HEK293 (cell line): ENCODE results near the gene UGCG.

Experiments used
- SP2 ChIP-seq: fragments of 450-650 bp; formaldehyde crosslinking; IDR thresholded peaks from 2 replicates; pipeline ENCODE4 v1.5.1; 2016; ENCODE audit warnings: missing biosample characterization, missing genetic modification characterization
- ZBTB21 ChIP-seq: fragments of 450-650 bp; formaldehyde crosslinking; IDR thresholded peaks from 2 replicates; pipeline ENCODE4 v1.5.1; 2017; ENCODE audit warnings: missing biosample characterization, missing genetic modification characterization
- ZIC2 ChIP-seq: fragments of 450-650 bp; formaldehyde crosslinking; IDR thresholded peaks from 2 replicates; pipeline ENCODE4 v1.5.1; 2016; ENCODE audit warnings: missing biosample characterization, missing genetic modification characterization
- ZNF114 ChIP-seq: fragments of 450-650 bp; formaldehyde crosslinking; IDR thresholded peaks from 2 replicates; pipeline ENCODE4 v1.5.0; 2017; ENCODE audit warnings: missing biosample characterization, missing genetic modification characterization
- ZNF426 ChIP-seq: fragments of 450-650 bp; formaldehyde crosslinking; IDR thresholded peaks from 2 replicates; pipeline ENCODE4 v1.5.1; 2017; ENCODE audit warnings: missing biosample characterization, missing genetic modification characterization, mild to moderate bottlenecking, inconsistent platforms, moderate library complexity
- ZNF549 ChIP-seq: fragments of 450-650 bp; IDR thresholded peaks from 2 replicates; pipeline ENCODE4 v1.5.1; 2018; ENCODE audit warnings: missing biosample characterization, missing genetic modification characterization, mild to moderate bottlenecking, inconsistent platforms, moderate library complexity
- ZNF558 ChIP-seq: fragments of 450-650 bp; formaldehyde crosslinking; IDR thresholded peaks from 2 replicates; pipeline ENCODE4 v1.5.1; 2016; ENCODE audit warnings: missing biosample characterization, missing genetic modification characterization
- TF ChIP-seq, protein P1 (sequence below): fragments of 450-650 bp; formaldehyde crosslinking; IDR thresholded peaks from 2 replicates; pipeline ENCODE4 v1.5.1; 2016; ENCODE audit warnings: missing biosample characterization, missing genetic modification characterization

DNA sequence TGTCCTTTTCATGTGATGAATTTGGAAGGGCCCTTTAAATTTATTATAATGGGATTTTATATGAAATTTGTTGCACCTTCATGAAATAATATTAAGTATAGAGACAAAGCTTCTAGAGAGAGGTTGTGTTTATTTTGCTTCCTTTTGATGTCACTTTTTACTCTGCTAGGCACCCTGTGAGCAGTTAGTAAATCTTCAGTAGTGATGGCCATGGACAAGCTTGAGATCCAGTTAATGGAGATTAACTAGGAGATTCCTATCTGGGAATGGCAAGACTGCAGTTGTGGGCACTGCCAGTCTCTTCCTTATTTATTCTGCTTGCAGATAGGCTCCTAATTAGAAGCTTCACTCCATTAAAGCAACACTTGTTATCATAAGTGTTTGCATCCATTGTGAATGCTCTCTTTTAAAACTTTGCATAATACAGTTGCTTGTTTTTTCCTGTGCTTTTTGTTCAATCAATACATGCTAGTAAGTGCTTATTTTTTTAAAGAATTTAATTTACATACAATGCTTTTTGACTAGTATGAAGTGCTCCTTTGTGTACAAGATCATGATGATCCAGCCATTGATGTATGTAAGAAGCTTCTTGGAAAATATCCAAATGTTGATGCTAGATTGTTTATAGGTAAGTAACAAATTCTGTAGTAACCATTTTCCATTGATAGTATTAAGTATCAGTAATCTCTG, 25.9 kb downstream of the UGCG start:
- TF ChIP-seq, protein P1, sequence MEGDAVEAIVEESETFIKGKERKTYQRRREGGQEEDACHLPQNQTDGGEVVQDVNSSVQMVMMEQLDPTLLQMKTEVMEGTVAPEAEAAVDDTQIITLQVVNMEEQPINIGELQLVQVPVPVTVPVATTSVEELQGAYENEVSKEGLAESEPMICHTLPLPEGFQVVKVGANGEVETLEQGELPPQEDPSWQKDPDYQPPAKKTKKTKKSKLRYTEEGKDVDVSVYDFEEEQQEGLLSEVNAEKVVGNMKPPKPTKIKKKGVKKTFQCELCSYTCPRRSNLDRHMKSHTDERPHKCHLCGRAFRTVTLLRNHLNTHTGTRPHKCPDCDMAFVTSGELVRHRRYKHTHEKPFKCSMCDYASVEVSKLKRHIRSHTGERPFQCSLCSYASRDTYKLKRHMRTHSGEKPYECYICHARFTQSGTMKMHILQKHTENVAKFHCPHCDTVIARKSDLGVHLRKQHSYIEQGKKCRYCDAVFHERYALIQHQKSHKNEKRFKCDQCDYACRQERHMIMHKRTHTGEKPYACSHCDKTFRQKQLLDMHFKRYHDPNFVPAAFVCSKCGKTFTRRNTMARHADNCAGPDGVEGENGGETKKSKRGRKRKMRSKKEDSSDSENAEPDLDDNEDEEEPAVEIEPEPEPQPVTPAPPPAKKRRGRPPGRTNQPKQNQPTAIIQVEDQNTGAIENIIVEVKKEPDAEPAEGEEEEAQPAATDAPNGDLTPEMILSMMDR (tag by site-specific recombination): no peak
- TF ChIP-seq ZNF549: no peak
- no peak for TF ChIP-seq ZNF426 (tag by site-specific recombination)
- no peak for TF ChIP-seq SP2 (tag by site-specific recombination)
- no peak for TF ChIP-seq ZIC2 (tag by site-specific recombination)
- no peak for TF ChIP-seq ZNF114 (tag by site-specific recombination)
- TF ChIP-seq ZNF558 (tag by site-specific recombination): no peak
- no peak for TF ChIP-seq ZBTB21
